Activated CD8-positive, alpha-beta memory T cell treated with anti-CD3 and anti-CD28 coated beads for 36 hours (primary cell): ENCODE measurements around the gene CRB1. TPM values are rescaled to one million over a fixed set of nuclear protein-coding genes. Genes with fewer than 3 reads are reported as not detected.
"Not testable (repeated sequence)": the region's sequence is repeated elsewhere in the genome, so short reads cannot be mapped to it uniquely, and the experiment has no call there.

Source experiments
- CTCF ChIA-PET: fragments of 350-600 bp; sonication (Branson Sonifier 250); formaldehyde crosslinking; loops from one replicate; lab custom pipeline; 2021; ENCODE audit warnings: antibody characterized with exemption; lab: Charles Lee
- POLR2A ChIA-PET: fragments of 350-600 bp; sonication (Branson Sonifier 250); formaldehyde crosslinking; loops from one replicate; lab custom pipeline; 2021; ENCODE audit warnings: antibody characterized with exemption; lab: Charles Lee
- total RNA-seq, 2 experiments: library from RNA; stranded (reverse); gene quantifications; one replicate each; pipeline ENCODE4 v1.2.3, GENCODE V29; 2021

The CRB1 gene
- total RNA-seq, 2 experiments from 2014 or later, result not detected

DNA sequence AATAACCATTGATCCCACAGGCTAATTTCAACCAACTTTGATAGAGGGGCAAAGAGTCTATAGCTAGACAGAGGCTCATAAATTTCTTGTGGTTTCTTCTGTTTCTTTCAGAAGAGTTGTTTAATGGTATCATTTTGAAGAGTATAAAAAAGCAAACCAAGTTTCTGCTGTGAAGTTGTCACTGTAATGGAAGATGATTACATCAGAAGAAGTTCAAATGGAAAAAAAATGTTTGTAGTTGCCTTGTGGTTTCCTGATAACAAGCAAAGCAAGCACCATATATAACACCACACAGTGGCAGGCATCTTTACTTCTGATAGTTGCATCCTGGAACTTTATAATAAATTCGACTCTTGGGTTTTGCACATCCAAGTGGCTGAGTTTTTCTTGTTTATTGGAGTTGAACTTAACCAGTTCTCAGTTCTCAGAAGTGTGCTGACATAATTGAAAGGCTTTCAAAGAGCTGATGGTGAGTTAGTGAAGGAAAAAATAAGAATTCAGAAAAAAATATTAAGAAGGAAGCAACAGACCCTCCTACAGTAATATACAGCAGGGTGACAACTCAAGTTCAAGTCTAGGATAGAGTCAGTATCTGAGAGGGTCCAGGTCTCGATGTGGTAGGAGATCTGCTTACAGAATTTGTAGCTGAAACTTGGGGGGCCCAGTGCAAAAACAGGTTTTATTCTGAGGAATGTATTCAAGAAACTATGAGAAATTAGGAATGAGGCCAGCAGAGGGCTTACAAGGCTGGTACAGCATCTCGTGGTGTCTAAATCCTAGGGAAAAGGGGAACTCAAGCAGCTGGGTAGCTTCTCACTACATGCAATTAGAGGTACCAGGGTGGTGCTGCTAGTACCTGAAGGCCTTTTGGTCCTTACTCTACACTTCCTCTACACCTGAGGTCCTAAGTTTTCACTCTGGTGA, 123.5 kb downstream of the CRB1 start:
- CTCF ChIA-PET, result interaction anchor here (0.9 kb wide), 1 partner anchor 8 kb away, joined by 7 read pairs; no protein-coding TSS in a partner anchor
- POLR2A ChIA-PET, result no interaction called here

DNA sequence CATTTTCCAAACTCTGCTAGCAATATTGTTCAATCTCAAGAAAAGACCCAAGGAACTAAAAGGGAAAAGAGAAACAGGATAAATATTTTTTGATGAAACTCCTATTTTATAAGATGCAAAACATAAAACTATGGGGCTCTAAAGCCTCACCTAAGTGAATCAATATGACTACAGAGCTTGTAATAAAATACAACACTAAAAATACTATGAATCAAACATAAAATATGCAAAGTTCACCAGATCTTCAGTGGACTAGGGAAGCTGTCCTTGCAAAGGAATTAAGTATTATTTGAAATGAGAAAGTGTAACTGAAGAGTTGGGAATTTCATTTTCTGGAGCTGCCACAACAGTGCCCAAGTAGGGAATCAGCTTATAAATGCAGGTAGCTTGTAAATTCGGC, 124.5 kb downstream of the CRB1 start:
- CTCF ChIA-PET, result no interaction called here
- POLR2A ChIA-PET, result no interaction called here

DNA sequence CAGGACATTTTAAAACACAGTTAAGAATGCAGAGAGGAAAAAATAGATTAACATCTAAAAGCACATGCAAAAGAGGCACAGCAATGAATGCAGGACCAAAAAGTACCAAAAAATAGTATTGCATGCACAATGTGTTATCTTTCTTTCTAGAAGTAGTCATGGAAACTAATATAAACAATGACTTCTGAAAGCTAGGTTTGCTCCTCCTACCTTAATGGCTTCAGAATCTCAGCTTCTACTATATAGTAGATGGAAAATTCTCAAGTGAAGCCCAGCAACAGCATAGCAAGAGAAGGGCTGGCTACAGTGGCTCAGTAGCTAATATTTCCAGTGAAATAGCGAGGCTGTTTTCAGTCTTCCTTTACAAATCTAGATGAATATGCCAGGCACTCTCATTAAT, 125.1 kb downstream of the CRB1 start:
- ChIA-PET CTCF (no interaction called here), POLR2A (no interaction called here)

GRCh38 chr1:197393772-197394171, 125.7 kb downstream of the CRB1 start:
- ChIA-PET POLR2A (no interaction called here), CTCF (no interaction called here)

- ChIA-PET POLR2A (no interaction called here), CTCF (no interaction called here)
Observed at GRCh38 chr1:197394831-197395608, 127.0 kb downstream of the CRB1 start.

- ChIA-PET CTCF (no interaction called here), POLR2A (no interaction called here)
Observed at GRCh38 chr1:197397895-197398294, 129.8 kb downstream of the CRB1 start.

DNA sequence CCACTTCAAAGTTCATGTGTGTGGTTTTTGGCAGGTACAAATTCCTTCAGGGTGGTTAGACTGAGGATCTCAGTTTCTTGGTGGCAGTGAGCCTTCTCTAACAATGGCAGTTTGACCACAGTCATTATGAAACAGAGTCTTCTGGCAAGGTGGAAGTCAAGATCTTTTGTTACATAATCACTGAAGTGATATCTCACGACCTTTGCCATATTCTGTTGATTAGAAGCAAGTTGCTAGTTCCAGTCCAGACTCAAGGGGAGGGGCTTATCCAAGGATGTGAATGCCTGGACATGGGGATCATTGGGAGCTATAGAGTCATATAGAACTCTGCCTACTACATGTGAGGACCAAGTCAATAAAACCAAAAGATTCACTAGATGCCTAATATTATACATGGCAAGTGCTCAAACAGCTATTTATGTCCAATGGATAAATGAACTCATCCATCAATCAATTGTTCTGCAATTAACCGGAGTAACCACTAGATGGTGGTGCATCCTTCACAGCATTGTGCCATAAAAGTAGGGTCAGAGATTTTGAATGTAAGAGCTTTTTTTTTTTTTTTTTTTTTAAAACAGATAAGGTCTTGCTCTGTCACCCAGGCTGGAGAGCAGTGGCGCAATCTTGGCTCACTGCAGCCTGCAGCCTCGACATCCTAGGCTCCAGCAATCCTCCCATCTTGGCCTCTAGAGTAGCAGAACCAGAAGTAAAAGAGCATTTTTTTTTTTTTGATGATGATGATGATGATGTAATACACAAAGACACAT, 131.9 kb downstream of the CRB1 start:
- POLR2A ChIA-PET, result interaction anchor here (0.6 kb wide), 1 partner anchor 399 kb away, joined by 4 read pairs; no protein-coding TSS in a partner anchor
- CTCF ChIA-PET, result interaction anchor here (0.6 to 1.6 kb wide), 9 partner anchors 8 to 1768 kb away, joined by 3 to 8 read pairs (median 3); no protein-coding TSS in a partner anchor

DNA sequence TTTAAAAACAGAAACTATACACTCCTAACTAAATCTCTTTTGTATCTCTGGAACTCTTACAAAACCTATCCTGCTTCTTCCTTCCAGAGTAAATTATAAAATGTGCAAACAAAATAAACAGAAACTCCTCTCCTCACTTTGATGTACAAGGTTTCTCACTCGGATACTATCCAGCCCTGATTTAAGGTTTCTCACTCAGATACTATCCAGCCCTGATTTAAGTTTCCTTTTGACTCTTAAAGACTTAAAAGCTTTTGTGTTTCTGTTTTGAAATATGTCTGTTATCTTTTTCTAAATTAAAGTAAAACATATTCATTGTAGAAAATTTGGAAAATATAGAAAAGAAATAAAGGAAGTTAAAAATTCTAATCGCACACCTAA, 132.5 kb downstream of the CRB1 start:
- POLR2A ChIA-PET, result no interaction called here
- CTCF ChIA-PET, result interaction anchor here (0.7 to 1.6 kb wide), 6 partner anchors 9 to 1768 kb away, joined by 3 to 8 read pairs (median 4); no protein-coding TSS in a partner anchor

- ChIA-PET POLR2A (no interaction called here), CTCF (no interaction called here)
Observed at GRCh38 chr1:197402189-197402588, 134.1 kb downstream of the CRB1 start.

DNA sequence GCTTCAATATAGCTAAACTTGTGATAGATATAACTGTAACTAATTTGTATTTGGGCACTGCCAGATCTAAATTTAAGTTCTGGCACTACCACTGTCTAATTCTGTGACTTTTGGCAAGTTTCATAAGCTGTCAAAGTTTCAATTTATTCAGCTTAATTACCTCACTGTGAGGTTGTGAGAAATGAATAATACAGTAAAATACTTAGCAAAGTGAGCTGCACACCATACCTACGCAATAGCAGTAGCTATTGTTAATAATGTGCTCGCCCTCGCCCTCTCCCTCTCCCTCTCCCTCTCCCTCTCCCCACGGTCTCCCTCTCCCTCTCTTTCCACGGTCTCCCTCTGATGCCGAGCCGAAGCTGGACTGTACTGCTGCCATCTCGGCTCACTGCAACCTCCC, 136.7 kb downstream of the CRB1 start:
- CTCF ChIA-PET, POLR2A ChIA-PET: not testable (repeated sequence)

DNA sequence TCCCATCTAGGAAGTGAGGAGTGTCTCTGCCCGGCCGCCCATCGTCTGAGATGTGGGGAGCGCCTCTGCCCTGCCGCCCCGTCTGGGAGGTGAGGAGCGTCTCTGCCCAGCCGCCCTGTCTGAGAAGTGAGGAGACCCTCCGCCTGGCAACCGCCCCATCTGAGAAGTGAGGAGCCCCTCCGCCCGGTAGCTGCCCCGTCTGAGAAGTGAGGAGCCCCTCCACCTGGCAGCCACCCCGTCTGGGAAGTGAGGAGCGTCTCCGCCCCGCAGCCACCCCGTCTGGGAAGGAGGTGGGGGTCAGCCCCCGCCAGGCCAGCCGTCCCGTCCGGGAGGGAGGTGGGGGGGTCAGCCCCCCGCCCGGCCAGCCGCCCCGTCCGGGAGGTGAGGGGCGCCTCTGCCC, 137.6 kb downstream of the CRB1 start:
- CTCF ChIA-PET, POLR2A ChIA-PET: not testable (repeated sequence)

GRCh38 chr1:197413564-197413963, 145.5 kb downstream of the CRB1 start:
- ChIA-PET CTCF (no interaction called here), POLR2A (no interaction called here)

GRCh38 chr1:197415221-197415620, 147.2 kb downstream of the CRB1 start:
- POLR2A ChIA-PET, result no interaction called here
- CTCF ChIA-PET, result interaction anchor here (0.7 kb wide), 1 partner anchor 61 kb away, joined by 4 read pairs; no protein-coding TSS in a partner anchor

GRCh38 chr1:197418693-197419092, 150.6 kb downstream of the CRB1 start:
- POLR2A ChIA-PET, result no interaction called here
- CTCF ChIA-PET, result interaction anchor here (0.7 kb wide), 1 partner anchor 78 kb away, joined by 3 read pairs; no protein-coding TSS in a partner anchor

DNA sequence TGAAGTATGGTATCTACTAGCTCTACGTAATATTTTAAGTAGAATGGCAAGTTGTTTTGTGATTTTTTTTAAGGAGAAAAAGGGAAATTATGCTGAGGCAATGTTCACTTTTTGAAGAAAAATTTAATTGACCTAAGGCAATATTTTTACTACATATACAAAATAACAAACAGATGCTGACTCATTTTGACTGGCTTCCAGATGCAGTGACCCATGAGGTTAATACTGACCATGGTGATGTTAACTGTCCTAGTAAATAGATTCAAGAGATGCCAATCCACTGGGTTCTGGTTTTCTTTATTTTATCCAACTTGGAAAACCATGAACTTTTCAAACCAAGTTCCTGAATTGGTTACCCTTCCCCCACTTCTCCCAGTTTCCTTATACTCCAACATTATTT, 154.9 kb downstream of the CRB1 start:
- CTCF ChIA-PET, result no interaction called here
- POLR2A ChIA-PET, result no interaction called here

DNA sequence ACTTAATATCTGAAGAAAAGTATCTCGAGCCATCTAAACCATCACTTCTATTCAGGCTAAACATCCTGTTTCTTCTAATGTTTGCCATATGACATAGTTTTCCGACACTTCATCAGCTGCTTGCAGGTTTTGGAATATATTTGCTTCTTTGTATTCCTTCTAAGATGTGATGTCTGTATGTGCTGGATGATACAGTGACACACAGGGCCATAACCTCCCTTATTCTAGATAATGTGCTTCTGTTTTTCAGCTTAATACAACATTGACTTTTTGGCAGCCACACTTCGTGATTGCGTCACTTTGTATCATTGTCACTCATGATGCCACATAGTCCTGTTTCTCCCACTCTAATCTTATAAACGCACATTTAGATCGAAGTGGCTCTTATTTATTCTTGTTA, 156.3 kb downstream of the CRB1 start:
- POLR2A ChIA-PET, result no interaction called here
- CTCF ChIA-PET, result no interaction called here

DNA sequence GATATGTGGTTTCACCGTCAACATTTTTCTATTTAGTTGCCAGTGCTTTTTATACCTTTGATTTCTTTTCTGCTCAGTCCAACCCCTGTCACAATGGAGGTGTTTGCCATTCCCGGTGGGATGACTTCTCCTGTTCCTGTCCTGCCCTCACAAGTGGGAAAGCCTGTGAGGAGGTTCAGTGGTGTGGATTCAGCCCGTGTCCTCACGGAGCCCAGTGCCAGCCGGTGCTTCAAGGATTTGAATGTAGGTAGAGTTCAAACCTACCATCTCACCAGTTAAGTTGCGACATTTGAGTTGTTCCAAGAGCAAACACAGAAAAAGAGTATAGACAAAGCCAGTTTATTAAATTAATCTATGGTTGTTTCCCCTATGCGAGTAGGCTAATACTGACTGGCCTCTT, 161.3 kb downstream of the CRB1 start:
- CTCF ChIA-PET, result no interaction called here
- POLR2A ChIA-PET, result no interaction called here

DNA sequence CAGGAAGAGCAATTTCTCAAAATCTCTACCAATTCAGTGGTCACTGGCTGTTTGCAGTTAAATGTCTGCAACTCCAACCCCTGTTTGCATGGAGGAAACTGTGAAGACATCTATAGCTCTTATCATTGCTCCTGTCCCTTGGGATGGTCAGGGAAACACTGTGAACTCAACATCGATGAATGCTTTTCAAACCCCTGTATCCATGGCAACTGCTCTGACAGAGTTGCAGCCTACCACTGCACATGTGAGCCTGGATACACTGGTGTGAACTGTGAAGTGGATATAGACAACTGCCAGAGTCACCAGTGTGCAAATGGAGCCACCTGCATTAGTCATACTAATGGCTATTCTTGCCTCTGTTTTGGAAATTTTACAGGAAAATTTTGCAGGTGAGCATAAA, 167.2 kb downstream of the CRB1 start:
- POLR2A ChIA-PET, result no interaction called here

GRCh38 chr1:197437601-197438000, 169.5 kb downstream of the CRB1 start:
- POLR2A ChIA-PET, result no interaction called here
- CTCF ChIA-PET, result no interaction called here

More for the DNA sequence above, 167.2 kb downstream of the CRB1 start:
- CTCF ChIA-PET, result no interaction called here
